CD4-positive, alpha-beta T cell treated with Interleukin-12 subunit alpha and Interleukin-12 subunit beta, for 1 hour (primary cell): ENCODE results near the gene COMMD3.
A peak's percentile ranks its signal among the peaks of the same experiment; 100 is the strongest.
"Not testable (repeated sequence)": the region's sequence is repeated elsewhere in the genome, so short reads cannot be mapped to it uniquely, and the experiment has no call there.

Experiments used
- DNase-seq: peaks from one replicate; pipeline ENCODE4 v3.0.0-alpha.2; 2020

Gene COMMD3

GRCh38 chr10:22340329-22341189, 24.4 kb downstream of the COMMD3 start:
- DNase-seq: peak; percentile 73

GRCh38 chr10:22341190-22341925, 25.2 kb downstream of the COMMD3 start:
- peak; percentile 17 for DNase-seq

- no peak for DNase-seq
Observed at GRCh38 chr10:22341926-22342196, 25.7 kb downstream of the COMMD3 start.

GRCh38 chr10:22342421-22342820, 26.2 kb downstream of the COMMD3 start:
- DNase-seq: no peak

GRCh38 chr10:22343731-22344130, 27.5 kb downstream of the COMMD3 start:
- DNase-seq: no peak

- no peak for DNase-seq
Observed at GRCh38 chr10:22344249-22344648, 28.1 kb downstream of the COMMD3 start.

GRCh38 chr10:22344781-22345300, 28.7 kb downstream of the COMMD3 start:
- peak; percentile 5 for DNase-seq

GRCh38 chr10:22345301-22346095, 29.3 kb downstream of the COMMD3 start, which contains the start of gene SPAG6:
SPAG6 (plus strand) TSS chr10:22345496; CDS start chr10:22345612, 116 bp downstream.
- DNase-seq: peak; percentile 54

- no peak for DNase-seq
Observed at GRCh38 chr10:22346096-22346661, 30.0 kb downstream of the COMMD3 start.

GRCh38 chr10:22349755-22350154, 33.6 kb downstream of the COMMD3 start:
- DNase-seq: no peak

- no peak for DNase-seq
Observed at GRCh38 chr10:22351131-22351703, 35.0 kb downstream of the COMMD3 start.

GRCh38 chr10:22356324-22356873, 40.2 kb downstream of the COMMD3 start:
- no peak for DNase-seq

GRCh38 chr10:22357770-22358169, 41.6 kb downstream of the COMMD3 start:
- not testable (repeated sequence) for DNase-seq

GRCh38 chr10:22363305-22363704, 47.1 kb downstream of the COMMD3 start:
- no peak for DNase-seq

- no peak for DNase-seq
Observed at GRCh38 chr10:22364407-22365140, 48.4 kb downstream of the COMMD3 start.

GRCh38 chr10:22365233-22365632, 49.0 kb downstream of the COMMD3 start:
- no peak for DNase-seq

GRCh38 chr10:22365644-22366434, 49.7 kb downstream of the COMMD3 start:
- DNase-seq: no peak

- DNase-seq: no peak
Observed at GRCh38 chr10:22366435-22366703, 50.2 kb downstream of the COMMD3 start.

- no peak for DNase-seq
Observed at GRCh38 chr10:22366771-22367170, 50.6 kb downstream of the COMMD3 start.

GRCh38 chr10:22367471-22367870, 51.3 kb downstream of the COMMD3 start:
- DNase-seq: no peak

- no peak for DNase-seq
Observed at GRCh38 chr10:22368402-22368801, 52.2 kb downstream of the COMMD3 start.
